NK-92 treated with Interleukin-12 subunit alpha and Interleukin-12 subunit beta, amount 100 ng/mL, for 24 hours (cell line): ENCODE measurements around the gene PAQR8.

Experiments used
- DNase-seq: peaks from one replicate; lab custom pipeline; 2025; lab: John Stamatoyannopoulos, UW

PAQR8 gene

GRCh38 chr6:52361945-52362442, at the start of gene PAQR8:
Gene PAQR8 (plus strand): TSS chr6:52362151. CDS start chr6:52403214, 41,063 bp downstream.
- DNase-seq: peak; percentile 74

GRCh38 chr6:52312461-52312860, 49.5 kb upstream of the PAQR8 start:
- no peak for DNase-seq

- DNase-seq: no peak
These were observed 47.2 kb upstream of the PAQR8 start for GRCh38 chr6:52314752-52315151.

- DNase-seq: no peak
These were observed 44.7 kb upstream of the PAQR8 start for GRCh38 chr6:52317211-52317610.

GRCh38 chr6:52317841-52318581, 43.9 kb upstream of the PAQR8 start:
- no peak for DNase-seq

- DNase-seq: no peak
These were observed 37.8 kb upstream of the PAQR8 start for GRCh38 chr6:52324189-52324588.

- no peak for DNase-seq
These were observed 36.1 kb upstream of the PAQR8 start for GRCh38 chr6:52325695-52326471.

GRCh38 chr6:52326540-52327364, 35.2 kb upstream of the PAQR8 start:
- no peak for DNase-seq

- no peak for DNase-seq
These were observed 33.7 kb upstream of the PAQR8 start for GRCh38 chr6:52328303-52328662.

- DNase-seq: no peak
These were observed 33.2 kb upstream of the PAQR8 start for GRCh38 chr6:52328729-52329128.

- no peak for DNase-seq
These were observed 31.5 kb upstream of the PAQR8 start for GRCh38 chr6:52330470-52330869.

GRCh38 chr6:52331793-52332457, 30.0 kb upstream of the PAQR8 start:
- no peak for DNase-seq

- no peak for DNase-seq
These were observed 28.1 kb upstream of the PAQR8 start for GRCh38 chr6:52333840-52334200.

GRCh38 chr6:52335576-52335975, 26.4 kb upstream of the PAQR8 start:
- DNase-seq: no peak

GRCh38 chr6:52336919-52337561, 24.9 kb upstream of the PAQR8 start:
- DNase-seq: no peak

- DNase-seq: no peak
These were observed 24.2 kb upstream of the PAQR8 start for GRCh38 chr6:52337633-52338290.

GRCh38 chr6:52340603-52340880, 21.4 kb upstream of the PAQR8 start:
- no peak for DNase-seq

GRCh38 chr6:52341561-52342260, 20.2 kb upstream of the PAQR8 start:
- no peak for DNase-seq

GRCh38 chr6:52345311-52345710, 16.6 kb upstream of the PAQR8 start:
- no peak for DNase-seq

GRCh38 chr6:52346503-52346902, 15.4 kb upstream of the PAQR8 start:
- no peak for DNase-seq

- no peak for DNase-seq
These were observed 14.1 kb upstream of the PAQR8 start for GRCh38 chr6:52347818-52348217.
